ENCODE measurements around the gene NLN.

Gene NLN

GRCh38 chr5:65811885-65812284 is 89.9 kb downstream of the NLN start:
- no peak for TF ChIP-seq CTCF (conservative IDR thresholded peaks at IDR 0.05; ENCODE audit: low read depth, low read length)
- Histone ChIP-seq H3K36me3 (ENCODE audit: insufficient read depth) (no peaks in the 10 kb centered on the region), H3K79me2 (ENCODE audit: insufficient read depth, low read depth) (no peaks in the 10 kb centered on the region), H3K4me1 (ENCODE audit: low read depth, poor library complexity, severe bottlenecking) (peaks cover 43% of the 10 kb centered on the region), H3K4me2 (peak overlapping the region; percentile 74), H3K9ac (no peak overlapping the region), H3K27me3 (ENCODE audit: insufficient read depth, low read depth) (no peaks in the 10 kb centered on the region), H2AFZ (ENCODE audit: low read depth) (no peak overlapping the region), H3K4me3 (IDR thresholded peaks at IDR 0.05; ENCODE audit: insufficient read depth, low read depth, low read length) (no peak overlapping the region), H3K27ac (peak overlapping the region; percentile 8; the same call in 1 of the 2 replicates), H4K20me1 (ENCODE audit: insufficient read depth) (no peaks in the 10 kb centered on the region)

GRCh38 chr5:65812648-65813047 is 90.6 kb downstream of the NLN start:
- H3K36me3 ChIP-seq (ENCODE audit: insufficient read depth): no peaks in the 10 kb centered on the region
- peak overlapping the region; percentile 74 for H3K4me2 ChIP-seq
- H3K27me3 ChIP-seq (ENCODE audit: insufficient read depth, low read depth): no peaks in the 10 kb centered on the region
- H2AFZ ChIP-seq (ENCODE audit: low read depth): no peak overlapping the region
- H3K9ac ChIP-seq: no peak overlapping the region
- no peaks in the 10 kb centered on the region for H3K79me2 ChIP-seq (ENCODE audit: insufficient read depth, low read depth)
- H3K4me3 ChIP-seq (IDR thresholded peaks at IDR 0.05; ENCODE audit: insufficient read depth, low read depth, low read length): no peak overlapping the region
- H3K27ac ChIP-seq: peak overlapping the region; percentile 8; the same call in 1 of the 2 replicates
- no peak for TF ChIP-seq CTCF (conservative IDR thresholded peaks at IDR 0.05; ENCODE audit: low read depth, low read length)
- no peaks in the 10 kb centered on the region for H4K20me1 ChIP-seq (ENCODE audit: insufficient read depth)
- H3K4me1 ChIP-seq (ENCODE audit: low read depth, poor library complexity, severe bottlenecking): peaks cover 43% of the 10 kb centered on the region

- Histone ChIP-seq H3K27me3 (ENCODE audit: insufficient read depth, low read depth) (no peaks in the 10 kb centered on the region), H3K4me2 (peak overlapping the region; percentile 74; the same call in 1 of the 2 replicates), H3K4me3 (IDR thresholded peaks at IDR 0.05; ENCODE audit: insufficient read depth, low read depth, low read length) (no peak overlapping the region), H2AFZ (ENCODE audit: low read depth) (no peak overlapping the region), H3K27ac (no peak overlapping the region), H3K36me3 (ENCODE audit: insufficient read depth) (no peaks in the 10 kb centered on the region), H3K9ac (no peak overlapping the region), H3K79me2 (ENCODE audit: insufficient read depth, low read depth) (no peaks in the 10 kb centered on the region), H3K4me1 (ENCODE audit: low read depth, poor library complexity, severe bottlenecking) (peaks cover 43% of the 10 kb centered on the region), H4K20me1 (ENCODE audit: insufficient read depth) (no peaks in the 10 kb centered on the region)
- no peak for TF ChIP-seq CTCF (conservative IDR thresholded peaks at IDR 0.05; ENCODE audit: low read depth, low read length)
These were observed 91.2 kb downstream of the NLN start for GRCh38 chr5:65813174-65813573.

- Histone ChIP-seq H4K20me1 (ENCODE audit: insufficient read depth) (no peaks in the 10 kb centered on the region), H3K36me3 (ENCODE audit: insufficient read depth) (no peaks in the 10 kb centered on the region), H3K9ac (no peak overlapping the region), H3K27me3 (ENCODE audit: insufficient read depth, low read depth) (no peaks in the 10 kb centered on the region), H3K27ac (no peak overlapping the region), H3K4me3 (IDR thresholded peaks at IDR 0.05; ENCODE audit: insufficient read depth, low read depth, low read length) (no peak overlapping the region), H3K4me2 (no peak overlapping the region), H3K79me2 (ENCODE audit: insufficient read depth, low read depth) (no peaks in the 10 kb centered on the region), H3K4me1 (ENCODE audit: low read depth, poor library complexity, severe bottlenecking) (peaks cover 61% of the 10 kb centered on the region), H2AFZ (ENCODE audit: low read depth) (no peak overlapping the region)
- no peak for TF ChIP-seq CTCF (conservative IDR thresholded peaks at IDR 0.05; ENCODE audit: low read depth, low read length)
These were observed 93.2 kb downstream of the NLN start for GRCh38 chr5:65815161-65815560.

Measured in KMS-11 (cell line).